Astrocyte (in vitro differentiated cells and primary cell): Measurements from ENCODE around the gene HSF4. TPM values are rescaled to one million over a fixed set of nuclear protein-coding genes. Genes with fewer than 3 reads are reported as not detected.

Experiments
- DNase-seq: peaks from one replicate; pipeline ENCODE4 v3.0.0-alpha.2; 2010; ENCODE audit warnings: low read depth
- FAIRE-seq: peaks from 2 replicates; lab custom pipeline; 2011; peaks lifted over from hg19 to GRCh38; lab: Jason Lieb, UNC
- H2AFZ ChIP-seq: 2 replicates; pipeline ENCODE4 v1.6.0; 2012; ENCODE audit warnings: low read depth, low read length, inconsistent platforms
- H3K27ac ChIP-seq: 2 replicates; pipeline ENCODE4 v1.5.1; 2011; ENCODE audit warnings: low read depth, low read length, inconsistent platforms
- H3K27me3 ChIP-seq: 2 replicates; pipeline ENCODE4 v1.6.0; 2011; ENCODE audit warnings: low read length, inconsistent platforms; ENCODE audit not compliant: insufficient read depth
- H3K36me3 ChIP-seq: 2 replicates; pipeline ENCODE4 v1.5.1; 2011; ENCODE audit warnings: low read length, inconsistent platforms; ENCODE audit not compliant: insufficient read depth
- H3K4me1 ChIP-seq: 2 replicates; pipeline ENCODE4 v1.5.1; 2011; ENCODE audit warnings: low read length, inconsistent platforms; ENCODE audit not compliant: insufficient read depth
- H3K4me2 ChIP-seq: 2 replicates; pipeline ENCODE4 v1.6.0; 2012; ENCODE audit warnings: low read length, inconsistent platforms
- H3K4me3 ChIP-seq: 2 replicates; pipeline ENCODE4 v1.5.1; 2011; ENCODE audit warnings: low read depth, mild to moderate bottlenecking, low read length, inconsistent platforms; ENCODE audit not compliant: insufficient read depth
- H3K79me2 ChIP-seq: 2 replicates; pipeline ENCODE4 v1.6.0; 2012; ENCODE audit warnings: mild to moderate bottlenecking, low read length, inconsistent platforms; ENCODE audit not compliant: insufficient read depth
- H3K9ac ChIP-seq: 2 replicates; pipeline ENCODE4 v1.6.0; 2012; ENCODE audit warnings: mild to moderate bottlenecking, low read length, inconsistent platforms
- H3K9me3 ChIP-seq: 2 replicates; pipeline ENCODE4 v1.5.1; 2012; ENCODE audit warnings: low read depth, mild to moderate bottlenecking, low read length, inconsistent platforms; ENCODE audit not compliant: insufficient read depth
- H4K20me1 ChIP-seq: 2 replicates; pipeline ENCODE4 v1.6.0; 2012; ENCODE audit warnings: low read length, inconsistent platforms; ENCODE audit not compliant: insufficient read depth
- H3K27ac Mint-ChIP-seq: one replicate; pipeline ENCODE4 v1.8.0; 2021; ENCODE audit warnings: mild to moderate bottlenecking, mixed read lengths; ENCODE audit not compliant: unreplicated experiment
- H3K27me3 Mint-ChIP-seq: one replicate; pipeline ENCODE4 v1.8.0; 2021; ENCODE audit warnings: low read depth, mixed read lengths; ENCODE audit not compliant: unreplicated experiment
- H3K36me3 Mint-ChIP-seq: one replicate; pipeline ENCODE4 v1.8.0; 2021; ENCODE audit warnings: low read depth, mixed read lengths; ENCODE audit not compliant: unreplicated experiment
- H3K4me1 Mint-ChIP-seq: one replicate; pipeline ENCODE4 v1.8.0; 2021; ENCODE audit warnings: low read depth, mixed read lengths; ENCODE audit not compliant: unreplicated experiment
- H3K4me3 Mint-ChIP-seq: one replicate; pipeline ENCODE4 v1.8.0; 2021; ENCODE audit warnings: mild to moderate bottlenecking, moderate library complexity, mixed read lengths; ENCODE audit not compliant: unreplicated experiment
- H3K9me3 Mint-ChIP-seq: one replicate; pipeline ENCODE4 v1.8.0; 2021; ENCODE audit warnings: mild to moderate bottlenecking, mixed read lengths; ENCODE audit not compliant: unreplicated experiment
- CTCF ChIP-seq: IDR thresholded peaks from 2 replicates; pipeline ENCODE4 v1.5.1; 2011; ENCODE audit warnings: low read depth, mild to moderate bottlenecking, inconsistent platforms, low read length, moderate library complexity; ENCODE audit not compliant: insufficient read depth
- EZH2 ChIP-seq: IDR thresholded peaks from 2 replicates; pipeline ENCODE4 v1.6.1; 2012; ENCODE audit warnings: mild to moderate bottlenecking, low read length, inconsistent platforms; ENCODE audit not compliant: insufficient read depth
- total RNA-seq: library from RNA; stranded (reverse); gene quantifications from 2 replicates; pipeline ENCODE4 v1.2.1, GENCODE V29; 2021

HSF4 gene
- total RNA-seq, 1 donor from 2014 or later = 4.5 TPM

GRCh38 chr16:67213197-67214019 lies 48.9 kb downstream of the HSF4 start:
- no peaks in the 10 kb centered on the region for H3K27me3 ChIP-seq
- H3K9ac ChIP-seq = no peak overlapping the region
- no peaks in the 10 kb centered on the region for H3K9me3 Mint-ChIP-seq
- no peak overlapping the region for H3K27ac ChIP-seq
- H3K4me1 ChIP-seq = no peaks in the 10 kb centered on the region
- DNase-seq (no peak), FAIRE-seq (no peak)
- H2AFZ ChIP-seq = no peak overlapping the region
- H3K4me1 Mint-ChIP-seq = peaks cover 2% of the 10 kb centered on the region
- H3K27ac Mint-ChIP-seq = no peak overlapping the region
- peaks cover 21% of the 10 kb centered on the region for H3K27me3 Mint-ChIP-seq
- H3K36me3 ChIP-seq = no peaks in the 10 kb centered on the region
- TF ChIP-seq EZH2 (no peak), CTCF (no peak)
- no peak overlapping the region for H3K4me3 Mint-ChIP-seq
- no peaks in the 10 kb centered on the region for H4K20me1 ChIP-seq
- peaks cover 32% of the 10 kb centered on the region for H3K36me3 Mint-ChIP-seq
- H3K9me3 ChIP-seq = no peaks in the 10 kb centered on the region
- H3K79me2 ChIP-seq = no peaks in the 10 kb centered on the region
- H3K4me2 ChIP-seq = no peak overlapping the region
- no peak overlapping the region for H3K4me3 ChIP-seq

GRCh38 chr16:67215706-67216105 lies 51.2 kb downstream of the HSF4 start:
- FAIRE-seq (no peak), DNase-seq (no peak)
- no peak overlapping the region for H3K4me3 ChIP-seq
- H2AFZ ChIP-seq = no peak overlapping the region
- H3K27me3 ChIP-seq = no peaks in the 10 kb centered on the region
- no peaks in the 10 kb centered on the region for H3K36me3 ChIP-seq
- no peak overlapping the region for H3K27ac ChIP-seq
- no peak for TF ChIP-seq EZH2
- TF ChIP-seq CTCF = no peak
- H3K4me2 ChIP-seq = no peak overlapping the region
- H3K4me3 Mint-ChIP-seq = no peak overlapping the region
- H3K4me1 ChIP-seq = no peaks in the 10 kb centered on the region
- no peaks in the 10 kb centered on the region for H3K79me2 ChIP-seq
- H3K27ac Mint-ChIP-seq = no peak overlapping the region
- peaks cover 32% of the 10 kb centered on the region for H3K36me3 Mint-ChIP-seq
- peaks cover 2% of the 10 kb centered on the region for H3K4me1 Mint-ChIP-seq
- no peaks in the 10 kb centered on the region for H4K20me1 ChIP-seq
- H3K9ac ChIP-seq = no peak overlapping the region
- H3K9me3 Mint-ChIP-seq = no peaks in the 10 kb centered on the region
- no peaks in the 10 kb centered on the region for H3K9me3 ChIP-seq
- H3K27me3 Mint-ChIP-seq = peaks cover 21% of the 10 kb centered on the region
